Calu3 (cell line): ENCODE data around the gene OR2L5. TPM values are rescaled to one million over a fixed set of nuclear protein-coding genes. Genes with fewer than 3 reads are reported as not detected.

Source experiments
- Bru-seq: library from RNA; stranded (reverse); fragments of 400-500 nt; gene quantifications from one replicate; lab custom pipeline; 2021; lab: Mats Ljungman, UMichigan
- BruChase-seq, 2 experiments: library from RNA; stranded (reverse); fragments of 400-500 nt; gene quantifications; one replicate each; lab custom pipeline; 2021; lab: Mats Ljungman, UMichigan
- BruUV-seq: library from RNA; stranded (reverse); fragments of 400-500 nt; replicated peaks from 2 replicates; lab custom pipeline; 2021; lab: Mats Ljungman, UMichigan
- CTCF ChIA-PET: fragments of 300-600 bp; sonication (Branson Sonifier 250); formaldehyde crosslinking; loops from one replicate; lab custom pipeline; 2022; ENCODE audit warnings: antibody characterized with exemption; lab: Charles Lee
- DNase-seq: peaks from one replicate; pipeline ENCODE4 v3.0.0; 2022
- H3K27ac Mint-ChIP-seq: one replicate; pipeline ENCODE4 v1.8.0; 2022; ENCODE audit warnings: mixed read lengths; ENCODE audit not compliant: unreplicated experiment
- H3K27me3 Mint-ChIP-seq: one replicate; pipeline ENCODE4 v1.8.0; 2022; ENCODE audit warnings: mixed read lengths; ENCODE audit not compliant: unreplicated experiment
- H3K36me3 Mint-ChIP-seq: one replicate; pipeline ENCODE4 v1.8.0; 2022; ENCODE audit warnings: mild to moderate bottlenecking, moderate library complexity, mixed read lengths; ENCODE audit not compliant: insufficient read depth, unreplicated experiment
- H3K4me1 Mint-ChIP-seq: one replicate; pipeline ENCODE4 v1.8.0; 2022; ENCODE audit warnings: mild to moderate bottlenecking, low read depth, mixed read lengths; ENCODE audit not compliant: unreplicated experiment
- H3K4me3 Mint-ChIP-seq: one replicate; pipeline ENCODE4 v1.8.0; 2022; ENCODE audit warnings: mild to moderate bottlenecking, low read depth, moderate library complexity, mixed read lengths; ENCODE audit not compliant: unreplicated experiment
- H3K9me3 Mint-ChIP-seq: one replicate; pipeline ENCODE4 v1.8.0; 2022; ENCODE audit warnings: low read depth, mixed read lengths; ENCODE audit not compliant: unreplicated experiment
- intact Hi-C: fragments of 100-400 bp; cut with micrococcal nuclease; formaldehyde crosslinking; loops from one replicate; pipeline ENCODE4 v1.10.0; 2022; ENCODE audit not compliant: unreplicated experiment
- long read RNA-seq: library from polyadenylated mRNA; stranded (forward); transcript quantifications from one replicate; pipeline ENCODE4 v2.0.0, GENCODE V29; 2022
- total RNA-seq: library from RNA; stranded (reverse); gene quantifications from 2 replicates; pipeline ENCODE4 v1.2.3, GENCODE V29; 2022
- TF ChIP-seq, protein P1 (sequence below): fragments of 200-600 bp; IDR thresholded peaks from one replicate; pipeline ENCODE4 v1.8.0; 2022; ENCODE audit warnings: antibody characterized with exemption; ENCODE audit not compliant: unreplicated experiment

The OR2L5 gene
- total RNA-seq (not detected in 2 replicates), Bru-seq, nascent RNA (not detected), BruChase-seq, experiment 1, labeled RNA remaining after a 6-hour chase (not detected), BruChase-seq, experiment 2, labeled RNA remaining after a 2-hour chase (not detected)
- long read RNA-seq = 0 reads

DNA sequence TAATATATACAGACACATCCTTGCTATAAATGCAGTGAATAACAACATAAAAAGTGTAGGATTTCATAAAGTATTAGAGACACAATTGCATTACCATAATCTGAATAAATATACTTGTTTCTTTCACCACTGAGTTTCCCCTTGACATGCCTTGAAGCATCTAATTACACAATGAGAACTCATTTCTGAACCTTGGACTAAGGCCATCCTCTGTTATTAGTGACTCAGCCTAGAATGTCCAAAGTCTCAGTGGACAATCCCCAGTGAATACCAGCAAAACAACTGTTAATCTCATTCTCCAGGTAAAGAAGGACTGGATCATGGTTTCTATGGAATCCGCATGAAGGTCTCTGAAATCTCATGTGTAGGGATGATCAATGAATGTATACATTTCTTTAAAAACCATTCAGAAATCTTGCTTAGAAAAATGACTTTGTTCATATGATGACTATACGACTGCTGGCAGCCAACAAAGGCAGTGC lies at the start of gene OR2L5:
Gene OR2L5 (plus strand): TSS at position 432 of the 482 bp plus-strand sequence. CDS start 8,288 bp downstream, outside the sequence.
- peaks cover 19% of the 10 kb centered on the region for H3K9me3 Mint-ChIP-seq

GRCh38 chr1:247964933-247965332 lies 48.5 kb upstream of the OR2L5 start, which contains the start of gene OR2AK2:
OR2AK2 (plus strand) TSS chr1:247965233; CDS start chr1:247965377, 144 bp downstream.
- no peaks in the 10 kb centered on the region for H3K36me3 Mint-ChIP-seq
- H3K27ac Mint-ChIP-seq = no peak within 1 kb of the TSS
- TF ChIP-seq, protein P1, sequence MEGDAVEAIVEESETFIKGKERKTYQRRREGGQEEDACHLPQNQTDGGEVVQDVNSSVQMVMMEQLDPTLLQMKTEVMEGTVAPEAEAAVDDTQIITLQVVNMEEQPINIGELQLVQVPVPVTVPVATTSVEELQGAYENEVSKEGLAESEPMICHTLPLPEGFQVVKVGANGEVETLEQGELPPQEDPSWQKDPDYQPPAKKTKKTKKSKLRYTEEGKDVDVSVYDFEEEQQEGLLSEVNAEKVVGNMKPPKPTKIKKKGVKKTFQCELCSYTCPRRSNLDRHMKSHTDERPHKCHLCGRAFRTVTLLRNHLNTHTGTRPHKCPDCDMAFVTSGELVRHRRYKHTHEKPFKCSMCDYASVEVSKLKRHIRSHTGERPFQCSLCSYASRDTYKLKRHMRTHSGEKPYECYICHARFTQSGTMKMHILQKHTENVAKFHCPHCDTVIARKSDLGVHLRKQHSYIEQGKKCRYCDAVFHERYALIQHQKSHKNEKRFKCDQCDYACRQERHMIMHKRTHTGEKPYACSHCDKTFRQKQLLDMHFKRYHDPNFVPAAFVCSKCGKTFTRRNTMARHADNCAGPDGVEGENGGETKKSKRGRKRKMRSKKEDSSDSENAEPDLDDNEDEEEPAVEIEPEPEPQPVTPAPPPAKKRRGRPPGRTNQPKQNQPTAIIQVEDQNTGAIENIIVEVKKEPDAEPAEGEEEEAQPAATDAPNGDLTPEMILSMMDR = no peak
- H3K4me1 Mint-ChIP-seq = no peaks in the 10 kb centered on the region
- BruUV-seq = no TSS peak
- H3K4me3 Mint-ChIP-seq = no peak within 1 kb of the TSS
- H3K27me3 Mint-ChIP-seq = no peaks in the 10 kb centered on the region
- H3K9me3 Mint-ChIP-seq = peaks cover 16% of the 10 kb centered on the region
- intact Hi-C loops = no loop called here
- CTCF ChIA-PET = no interaction called here
- no peak for DNase-seq

More for the DNA sequence above, at the start of gene OR2L5:
- Mint-ChIP-seq H3K36me3 (no peaks in the 10 kb centered on the region), H3K4me1 (no peaks in the 10 kb centered on the region), H3K4me3 (no peak within 1 kb of the TSS), H3K27me3 (no peaks in the 10 kb centered on the region), H3K27ac (no peak within 1 kb of the TSS)
- no TSS peak for BruUV-seq
- CTCF ChIA-PET = no interaction called here
- DNase-seq = no peak
- intact Hi-C loops = no loop called here
- TF ChIP-seq, protein P1 = no peak

GRCh38 chr1:247966532-247967204 lies 46.8 kb upstream of the OR2L5 start:
- intact Hi-C loops = no loop called here
- CTCF ChIA-PET = no interaction called here
- TF ChIP-seq, protein P1 = no peak
- no peak overlapping the region for H3K4me3 Mint-ChIP-seq
- H3K9me3 Mint-ChIP-seq = peaks cover 11% of the 10 kb centered on the region
- no peak for DNase-seq
- no peak overlapping the region for H3K27ac Mint-ChIP-seq
- H3K36me3 Mint-ChIP-seq = no peaks in the 10 kb centered on the region
- no peaks in the 10 kb centered on the region for H3K27me3 Mint-ChIP-seq
- H3K4me1 Mint-ChIP-seq = no peaks in the 10 kb centered on the region
- BruUV-seq = no TSS peak

DNA sequence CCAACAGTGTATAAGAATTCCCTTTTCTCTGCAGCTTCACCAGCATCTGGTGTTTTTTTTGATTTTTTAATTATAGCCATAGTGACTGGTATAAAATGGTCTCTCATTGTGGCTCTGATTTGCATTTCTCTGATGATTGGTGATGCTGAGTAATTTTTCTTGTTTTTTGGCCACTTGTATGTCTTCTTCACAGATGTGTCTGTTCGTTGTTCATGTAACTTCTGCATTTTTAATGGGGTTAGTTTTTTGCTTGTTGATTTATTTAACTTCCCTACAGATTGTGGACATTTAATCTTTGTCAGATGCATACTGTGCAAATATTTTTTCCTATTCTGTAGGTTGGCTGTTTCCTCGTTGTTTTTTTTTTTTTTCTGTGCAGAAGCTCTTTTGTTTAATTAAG lies 20.5 kb upstream of the OR2L5 start:
- no peaks in the 10 kb centered on the region for H3K36me3 Mint-ChIP-seq
- DNase-seq = no peak
- TF ChIP-seq, protein P1 = no peak
- H3K4me1 Mint-ChIP-seq = no peaks in the 10 kb centered on the region
- peaks cover 23% of the 10 kb centered on the region for H3K9me3 Mint-ChIP-seq
- H3K27me3 Mint-ChIP-seq = no peaks in the 10 kb centered on the region
- intact Hi-C loops = no loop called here
- no TSS peak for BruUV-seq
- no peak overlapping the region for H3K4me3 Mint-ChIP-seq
- CTCF ChIA-PET = no interaction called here
- H3K27ac Mint-ChIP-seq = no peak overlapping the region
